ENCODE measurements around the gene FRMD4A.

GRCh38 chr10:13773043-13773442 lies 557.7 kb downstream of the FRMD4A start:
- TF ChIP-seq CTCF (IDR thresholded peaks at IDR 0.05): no peak
- TF ChIP-seq POLR2A (IDR thresholded peaks at IDR 0.05): no peak

All from heart left ventricle (tissue), 13 donors.